ENCODE measurements around the gene CCDC97. TPM values are rescaled to one million over a fixed set of nuclear protein-coding genes. Genes with fewer than 3 reads are reported as not detected.

The CCDC97 gene
- polyA plus RNA-seq, 6 donors from 2014 or later, result 19.8 to 37.2 (median 31.7) TPM

GRCh38 chr19:41303954-41304353, 6.0 kb upstream of the CCDC97 start:
- Mint-ChIP-seq H3K4me3 (peak overlapping the region in 2 of 8 donors; percentile 28 to 51), H3K9me3 (no peaks in the 10 kb centered on the region), H3K27me3 (no peaks in the 10 kb centered on the region), H3K27ac (peak overlapping the region in 4 of 6 donors; percentile 38 to 97 (median 72)), H3K36me3 (peaks cover 9 to 21% of the 10 kb centered on the region in 2 donors), H3K4me1 (peaks cover 49 to 84% (median 63%) of the 10 kb centered on the region in 3 donors)
- no peak for DNase-seq
- ATAC-seq (ENCODE audit: low read depth in 2 of 2), result no peak

GRCh38 chr19:41304706-41305483, 5.1 kb upstream of the CCDC97 start:
- DNase-seq, result no peak
- H3K27ac Mint-ChIP-seq, result peak overlapping the region; percentile 11 to 97 (median 79)
- peaks cover 9 to 21% of the 10 kb centered on the region in 2 donors for H3K36me3 Mint-ChIP-seq

GRCh38 chr19:41305927-41306793, 3.8 kb upstream of the CCDC97 start:
- ATAC-seq (ENCODE audit: low read depth in 2 of 2), result no peak
- H3K9me3 Mint-ChIP-seq, result no peaks in the 10 kb centered on the region
- H3K36me3 Mint-ChIP-seq, result peaks cover 9 to 21% of the 10 kb centered on the region in 2 donors
- no peak for DNase-seq
- H3K4me3 Mint-ChIP-seq, result no peak overlapping the region
- peaks cover 55 to 82% (median 72%) of the 10 kb centered on the region in 3 donors for H3K4me1 Mint-ChIP-seq
- no peaks in the 10 kb centered on the region for H3K27me3 Mint-ChIP-seq
- peak overlapping the region; percentile 18 to 100 (median 94) for H3K27ac Mint-ChIP-seq

More at GRCh38 chr19:41304706-41305483, 5.1 kb upstream of the CCDC97 start:
- peaks cover 54 to 84% (median 69%) of the 10 kb centered on the region in 3 donors for H3K4me1 Mint-ChIP-seq
- no peak for ATAC-seq (ENCODE audit: low read depth in 2 of 2)
- no peaks in the 10 kb centered on the region for H3K9me3 Mint-ChIP-seq
- H3K27me3 Mint-ChIP-seq, result no peaks in the 10 kb centered on the region
- peak overlapping the region in 3 of 8 donors; percentile 9 to 54 (median 50) for H3K4me3 Mint-ChIP-seq

GRCh38 chr19:41307090-41307875, 2.7 kb upstream of the CCDC97 start:
- peaks cover 53 to 82% (median 72%) of the 10 kb centered on the region in 3 donors for H3K4me1 Mint-ChIP-seq
- peaks cover 8 to 21% of the 10 kb centered on the region in 2 donors for H3K36me3 Mint-ChIP-seq
- H3K9me3 Mint-ChIP-seq, result no peaks in the 10 kb centered on the region
- H3K27ac Mint-ChIP-seq, result peak overlapping the region; percentile 8 to 100 (median 99)
- no peak for ATAC-seq (ENCODE audit: low read depth in 2 of 2)
- DNase-seq, result no peak
- peak overlapping the region in 7 of 8 donors; percentile 13 to 100 (median 91) for H3K4me3 Mint-ChIP-seq
- no peaks in the 10 kb centered on the region for H3K27me3 Mint-ChIP-seq

GRCh38 chr19:41307954-41308449, 2.0 kb upstream of the CCDC97 start:
- Mint-ChIP-seq H3K27ac (peak overlapping the region; percentile 99 to 100 (median 99)), H3K27me3 (no peaks in the 10 kb centered on the region), H3K9me3 (no peaks in the 10 kb centered on the region), H3K36me3 (peaks cover 5 to 23% of the 10 kb centered on the region in 2 donors), H3K4me1 (peaks cover 53 to 82% (median 70%) of the 10 kb centered on the region in 3 donors), H3K4me3 (peak overlapping the region in 7 of 8 donors; percentile 91 to 100 (median 98))
- DNase-seq (no peak), ATAC-seq (ENCODE audit: low read depth in 2 of 2) (peak; percentile 4 to 7)

GRCh38 chr19:41308450-41309179, 1.4 kb upstream of the CCDC97 start:
- Mint-ChIP-seq H3K4me1 (peaks cover 57 to 82% (median 74%) of the 10 kb centered on the region in 3 donors), H3K9me3 (no peaks in the 10 kb centered on the region), H3K27me3 (no peaks in the 10 kb centered on the region), H3K4me3 (peak overlapping the region; percentile 91 to 100 (median 98)), H3K27ac (peak overlapping the region; percentile 99 to 100 (median 99)), H3K36me3 (peaks cover 5 to 29% of the 10 kb centered on the region in 2 donors)
- ATAC-seq (ENCODE audit: low read depth in 2 of 2) (peak; percentile 71), DNase-seq (peak; percentile 87)

- ATAC-seq (ENCODE audit: low read depth in 2 of 2) (no peak), DNase-seq (no peak)
- no peaks in the 10 kb centered on the region for H3K9me3 Mint-ChIP-seq
- peaks cover under 1 to 26% of the 10 kb centered on the region in 2 donors for H3K36me3 Mint-ChIP-seq
- H3K4me3 Mint-ChIP-seq, result peak overlapping the region; percentile 91 to 100 (median 98)
- H3K27me3 Mint-ChIP-seq, result no peaks in the 10 kb centered on the region
- peak overlapping the region; percentile 99 to 100 (median 99) for H3K27ac Mint-ChIP-seq
- H3K4me1 Mint-ChIP-seq, result peaks cover 55 to 82% (median 72%) of the 10 kb centered on the region in 3 donors
Measured at GRCh38 chr19:41309180-41310032, 566 bp upstream of the CCDC97 start.

GRCh38 chr19:41311072-41311471, 1.1 kb downstream of the CCDC97 start:
- ATAC-seq (ENCODE audit: low read depth in 2 of 2), result no peak
- no peak for DNase-seq
- Mint-ChIP-seq H3K9me3 (no peaks in the 10 kb centered on the region), H3K4me1 (peaks cover 57 to 78% (median 73%) of the 10 kb centered on the region in 3 donors), H3K27me3 (no peaks in the 10 kb centered on the region), H3K27ac (peak overlapping the region in 4 of 6 donors; percentile 61 to 99 (median 88)), H3K4me3 (peak overlapping the region; percentile 83 to 100 (median 98)), H3K36me3 (peaks cover 0 to 25% of the 10 kb centered on the region in 2 donors)

- peak overlapping the region in 5 of 6 donors; percentile 24 to 76 (median 39) for H3K27ac Mint-ChIP-seq
Measured at GRCh38 chr19:41311613-41312012, 1.6 kb downstream of the CCDC97 start.

GRCh38 chr19:41316306-41316920, 6.4 kb downstream of the CCDC97 start:
- peak overlapping the region in 5 of 6 donors; percentile 34 to 82 (median 72) for H3K27ac Mint-ChIP-seq
- ATAC-seq (ENCODE audit: low read depth in 2 of 2), result no peak
- H3K27me3 Mint-ChIP-seq, result no peaks in the 10 kb centered on the region
- peaks cover 31 to 53% (median 52%) of the 10 kb centered on the region in 3 donors for H3K4me1 Mint-ChIP-seq
- H3K9me3 Mint-ChIP-seq, result no peaks in the 10 kb centered on the region
- H3K36me3 Mint-ChIP-seq, result peaks cover 8 to 25% of the 10 kb centered on the region in 2 donors
- peak overlapping the region in 2 of 8 donors; percentile 22 to 43 for H3K4me3 Mint-ChIP-seq
- no peak for DNase-seq

More at GRCh38 chr19:41311613-41312012, 1.6 kb downstream of the CCDC97 start:
- Mint-ChIP-seq H3K27me3 (no peaks in the 10 kb centered on the region), H3K9me3 (no peaks in the 10 kb centered on the region), H3K4me3 (peak overlapping the region; percentile 42 to 100 (median 96)), H3K4me1 (peaks cover 58 to 78% (median 77%) of the 10 kb centered on the region in 3 donors), H3K36me3 (peaks cover under 1 to 27% of the 10 kb centered on the region in 2 donors)
- no peak for ATAC-seq (ENCODE audit: low read depth in 2 of 2)
- no peak for DNase-seq

Measured in naive B cell (primary cell).